HUES48 (cell line): ENCODE results near the gene PDPR.

ENCODE experiments used
- H3K27ac ChIP-seq: one replicate; pipeline ENCODE4 v1.7.0; 2013; ENCODE audit warnings: low read depth, low read length, inconsistent platforms
- H3K27me3 ChIP-seq: 2 replicates; pipeline ENCODE4 v1.6.1; 2013; ENCODE audit warnings: mild to moderate bottlenecking, low read length; ENCODE audit not compliant: control insufficient read depth, insufficient read depth
- H3K36me3 ChIP-seq: 2 replicates; pipeline ENCODE4 v1.6.1; 2013; ENCODE audit warnings: low read length; ENCODE audit not compliant: control insufficient read depth, insufficient read depth
- H3K4me1 ChIP-seq: 2 replicates; pipeline ENCODE4 v1.6.1; 2013; ENCODE audit warnings: mild to moderate bottlenecking, low read length; ENCODE audit not compliant: control insufficient read depth, insufficient read depth
- H3K4me3 ChIP-seq: 2 replicates; pipeline ENCODE4 v1.5.1; 2013; ENCODE audit warnings: mild to moderate bottlenecking, low read depth, low read length
- H3K9ac ChIP-seq: 2 replicates; pipeline ENCODE4 v1.6.1; 2013; ENCODE audit warnings: mild to moderate bottlenecking, low read depth, low read length, moderate library complexity
- H3K9me3 ChIP-seq: 2 replicates; pipeline ENCODE4 v1.6.1; 2013; ENCODE audit warnings: low read length; ENCODE audit not compliant: control insufficient read depth, insufficient read depth

The PDPR gene

GRCh38 chr16:70156207-70156978 is 42.3 kb downstream of the PDPR start:
- Histone ChIP-seq H3K9me3 (no peaks in the 10 kb centered on the region), H3K4me1 (no peaks in the 10 kb centered on the region), H3K27ac (no peak overlapping the region), H3K4me3 (no peak overlapping the region), H3K27me3 (no peaks in the 10 kb centered on the region), H3K36me3 (peaks cover 96% of the 10 kb centered on the region), H3K9ac (no peak overlapping the region)

DNA sequence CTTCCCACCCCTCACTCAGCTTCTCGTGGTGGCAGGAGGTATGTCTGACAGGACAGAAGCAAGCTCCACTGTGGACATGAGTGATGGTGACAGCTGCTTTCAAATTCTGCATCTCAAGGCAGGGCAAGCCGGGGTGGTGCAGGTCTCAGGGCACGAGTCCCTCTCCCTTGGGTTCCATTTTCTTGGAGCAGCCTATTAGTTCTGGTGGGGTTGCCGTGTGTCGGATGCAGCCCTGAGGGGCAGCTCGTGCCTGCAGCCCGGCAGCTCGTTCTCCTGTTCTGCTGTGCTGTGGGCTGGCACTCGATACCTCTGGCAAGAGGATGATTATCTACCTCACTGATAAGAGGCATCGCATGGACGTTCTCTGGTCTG is 43.0 kb downstream of the PDPR start:
- H3K4me3 ChIP-seq: no peak overlapping the region
- no peak overlapping the region for H3K27ac ChIP-seq
- no peaks in the 10 kb centered on the region for H3K9me3 ChIP-seq
- H3K27me3 ChIP-seq: no peaks in the 10 kb centered on the region
- no peak overlapping the region for H3K9ac ChIP-seq
- peaks cover 96% of the 10 kb centered on the region for H3K36me3 ChIP-seq
- H3K4me1 ChIP-seq: no peaks in the 10 kb centered on the region

- Histone ChIP-seq H3K4me3 (no peak overlapping the region), H3K4me1 (no peaks in the 10 kb centered on the region), H3K27ac (no peak overlapping the region), H3K27me3 (no peaks in the 10 kb centered on the region), H3K36me3 (peaks cover 96% of the 10 kb centered on the region), H3K9me3 (no peaks in the 10 kb centered on the region), H3K9ac (no peak overlapping the region)
These were observed 43.5 kb downstream of the PDPR start for GRCh38 chr16:70157477-70158260.

GRCh38 chr16:70158261-70158939 is 44.3 kb downstream of the PDPR start:
- Histone ChIP-seq H3K9ac (no peak overlapping the region), H3K4me1 (no peaks in the 10 kb centered on the region), H3K36me3 (peaks cover 90% of the 10 kb centered on the region), H3K4me3 (no peak overlapping the region), H3K27ac (no peak overlapping the region), H3K9me3 (no peaks in the 10 kb centered on the region), H3K27me3 (no peaks in the 10 kb centered on the region)

DNA sequence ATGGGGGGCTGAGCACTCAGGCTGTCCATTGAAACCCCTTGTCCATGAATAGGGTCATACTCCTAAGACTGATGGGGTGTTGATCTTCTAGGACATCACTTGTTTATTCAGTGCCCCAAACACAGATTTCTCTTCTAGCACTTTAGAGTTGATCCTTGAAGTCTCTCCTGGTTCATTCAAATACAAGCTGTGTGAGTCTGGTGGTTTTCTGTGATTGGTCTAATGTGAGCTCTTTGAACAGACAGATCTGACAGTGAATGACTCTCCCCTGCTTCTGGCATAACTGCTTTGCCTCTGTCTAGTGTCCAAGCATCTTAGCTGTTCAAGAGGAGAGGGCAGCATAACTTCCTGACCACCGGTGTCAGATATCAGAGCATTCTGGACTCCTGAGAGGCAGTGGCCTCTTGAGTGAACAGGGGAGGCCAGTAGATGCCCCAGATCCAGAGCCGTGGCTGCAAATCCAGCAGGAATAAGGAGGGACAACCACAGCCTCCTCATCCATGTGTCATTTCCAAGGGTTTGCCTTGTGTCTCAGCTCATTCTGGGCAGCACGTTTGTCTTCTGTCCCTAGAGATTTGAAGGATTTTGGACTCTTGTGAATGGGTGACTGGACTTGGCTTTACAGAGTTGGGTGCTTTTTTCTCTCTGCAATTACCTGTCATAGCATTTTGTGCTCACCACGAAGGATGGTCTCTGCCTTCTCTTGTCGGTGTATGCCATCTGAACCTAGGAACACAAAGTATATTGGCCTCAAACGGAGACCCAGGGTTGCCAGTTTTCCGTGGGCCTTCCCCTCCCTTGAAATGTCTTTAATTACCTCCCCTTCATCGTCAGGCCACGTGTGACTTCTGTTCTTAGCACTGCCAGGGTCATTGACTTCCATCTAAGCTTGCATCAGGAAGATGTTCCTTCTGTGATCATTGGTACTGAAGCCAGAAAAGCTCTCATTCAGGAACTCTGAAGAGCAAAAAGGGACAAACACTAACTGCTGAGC is 45.5 kb downstream of the PDPR start:
- no peak overlapping the region for H3K9ac ChIP-seq
- no peaks in the 10 kb centered on the region for H3K9me3 ChIP-seq
- H3K27ac ChIP-seq: no peak overlapping the region
- H3K36me3 ChIP-seq: peaks cover 79% of the 10 kb centered on the region
- no peak overlapping the region for H3K4me3 ChIP-seq
- H3K27me3 ChIP-seq: no peaks in the 10 kb centered on the region
- no peaks in the 10 kb centered on the region for H3K4me1 ChIP-seq

DNA sequence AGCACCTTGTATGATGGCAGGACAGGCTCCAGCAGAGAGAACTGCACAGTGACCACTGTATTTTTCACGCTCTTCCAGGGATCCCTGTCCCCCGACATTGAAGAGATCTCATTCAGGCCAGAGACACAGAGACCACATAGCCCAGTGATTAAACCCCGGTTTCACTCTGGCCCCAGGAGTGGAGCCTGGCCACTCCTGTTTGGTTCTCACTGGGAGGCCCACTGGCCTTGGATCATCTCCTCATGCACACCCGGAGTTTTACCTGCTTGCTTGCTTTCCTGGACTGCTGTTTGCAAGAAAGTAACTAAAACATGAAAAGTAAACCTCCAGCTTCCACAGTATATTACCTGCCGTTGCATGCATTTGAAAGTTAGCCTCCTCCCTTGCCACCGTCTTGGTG is 46.3 kb downstream of the PDPR start:
- Histone ChIP-seq H3K9me3 (no peaks in the 10 kb centered on the region), H3K27me3 (no peaks in the 10 kb centered on the region), H3K9ac (no peak overlapping the region), H3K36me3 (peaks cover 72% of the 10 kb centered on the region), H3K27ac (no peak overlapping the region), H3K4me1 (no peaks in the 10 kb centered on the region), H3K4me3 (no peak overlapping the region)

- Histone ChIP-seq H3K4me1 (no peaks in the 10 kb centered on the region), H3K9ac (no peak overlapping the region), H3K27ac (no peak overlapping the region), H3K36me3 (peaks cover 68% of the 10 kb centered on the region), H3K9me3 (no peaks in the 10 kb centered on the region), H3K4me3 (no peak overlapping the region), H3K27me3 (no peaks in the 10 kb centered on the region)
These were observed 46.7 kb downstream of the PDPR start for GRCh38 chr16:70160821-70161220.

DNA sequence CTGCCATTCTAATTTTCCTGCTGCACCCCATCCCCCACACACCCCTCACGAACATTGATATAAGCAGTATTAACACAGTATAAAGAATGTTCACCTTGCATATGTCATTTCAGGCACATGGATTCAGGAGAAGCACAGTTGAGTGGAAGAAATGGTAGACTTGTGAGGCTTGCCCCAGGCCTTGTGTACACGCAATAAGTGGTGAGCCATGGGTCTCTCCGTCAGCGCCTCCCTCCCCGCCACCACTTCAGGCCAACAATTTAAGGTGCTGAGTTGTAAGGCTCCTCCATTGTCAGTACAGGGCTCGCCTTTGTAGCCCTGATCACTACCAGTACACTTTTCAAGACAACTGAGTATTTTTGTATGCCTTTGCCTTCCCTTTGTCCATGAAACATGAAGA is 47.2 kb downstream of the PDPR start:
- no peaks in the 10 kb centered on the region for H3K9me3 ChIP-seq

DNA sequence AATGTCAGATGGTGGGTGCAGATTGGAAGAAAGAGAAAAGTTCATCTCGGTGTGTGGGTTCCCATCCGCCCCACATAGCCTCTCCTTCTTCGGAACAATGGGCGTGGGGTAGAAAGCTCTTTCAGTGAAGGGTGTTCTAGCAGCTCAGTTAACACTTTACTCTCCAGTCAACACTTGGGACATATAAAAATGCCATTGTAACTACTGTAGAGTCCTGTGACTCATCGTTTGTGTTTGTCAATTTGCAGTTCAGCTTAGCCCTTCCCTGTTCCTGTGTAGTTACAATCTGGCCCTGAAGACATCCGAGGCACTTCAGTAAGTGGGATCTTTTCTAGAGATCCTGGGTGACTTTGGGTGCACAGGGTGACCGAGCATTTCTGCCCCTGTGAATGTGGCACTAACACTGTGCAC is 47.9 kb downstream of the PDPR start:
- Histone ChIP-seq H3K9ac (no peak overlapping the region), H3K27ac (no peak overlapping the region), H3K36me3 (peaks cover 55% of the 10 kb centered on the region), H3K4me3 (no peak overlapping the region), H3K9me3 (no peaks in the 10 kb centered on the region), H3K27me3 (no peaks in the 10 kb centered on the region), H3K4me1 (no peaks in the 10 kb centered on the region)

More for the DNA sequence above, 47.2 kb downstream of the PDPR start:
- Histone ChIP-seq H3K36me3 (peaks cover 62% of the 10 kb centered on the region), H3K4me1 (no peaks in the 10 kb centered on the region), H3K9ac (no peak overlapping the region), H3K27me3 (no peaks in the 10 kb centered on the region), H3K27ac (no peak overlapping the region), H3K4me3 (no peak overlapping the region)

- H3K9me3 ChIP-seq: no peaks in the 10 kb centered on the region
- H3K4me3 ChIP-seq: no peak overlapping the region
- no peak overlapping the region for H3K27ac ChIP-seq
- no peaks in the 10 kb centered on the region for H3K4me1 ChIP-seq
- H3K27me3 ChIP-seq: no peaks in the 10 kb centered on the region
- no peak overlapping the region for H3K9ac ChIP-seq
- peaks cover 40% of the 10 kb centered on the region for H3K36me3 ChIP-seq
These were observed 49.5 kb downstream of the PDPR start for GRCh38 chr16:70163596-70163995.
